GM06990 (cell line): ENCODE measurements around the gene ALK.

Experiments used
- DNase-seq: peaks from one replicate; pipeline ENCODE4 v3.0.0-alpha.2; 2011; ENCODE audit not compliant: insufficient read length; ENCODE audit errors: extremely low read depth
- H3K27me3 ChIP-seq: replicated peaks from 2 replicates; pipeline ENCODE4 v1.6.0; 2011; ENCODE audit warnings: low read length; ENCODE audit not compliant: control insufficient read depth, insufficient read depth
- H3K36me3 ChIP-seq: 2 replicates; pipeline ENCODE4 v1.5.1; 2011; ENCODE audit warnings: low read length; ENCODE audit not compliant: control insufficient read depth, insufficient read depth
- H3K4me3 ChIP-seq: replicated peaks from 2 replicates; pipeline ENCODE4 v1.5.1; 2011; ENCODE audit warnings: low read depth, mild to moderate bottlenecking, control low read depth, low read length
- CTCF ChIP-seq: IDR thresholded peaks from 2 replicates; pipeline ENCODE4 v1.5.1; 2011; ENCODE audit warnings: low read length, control low read depth, mild to moderate bottlenecking, inconsistent platforms; ENCODE audit not compliant: insufficient read depth, poor library complexity, severe bottlenecking

Gene ALK

DNA sequence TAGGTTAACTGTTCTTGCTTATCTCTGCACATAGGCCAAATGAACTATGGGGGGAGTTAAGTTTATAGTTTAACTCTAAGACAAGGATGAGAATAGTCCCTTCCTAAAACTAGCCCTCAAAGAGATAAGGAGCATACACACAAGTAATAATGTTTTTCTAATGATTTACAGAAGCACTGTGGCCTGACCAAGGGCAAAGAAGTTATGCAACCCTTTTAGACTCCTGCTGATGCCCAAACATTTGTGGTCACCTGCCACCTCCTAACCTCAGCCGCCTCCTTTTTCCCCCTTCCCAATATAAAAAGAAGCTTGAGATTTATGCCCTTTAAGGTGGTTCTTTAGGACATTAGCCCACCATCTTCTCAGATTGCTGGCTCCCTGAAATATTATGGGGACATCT is 357.7 kb downstream of the ALK start:
- DNase-seq, result no peak
- Histone ChIP-seq H3K36me3 (no peaks in the 10 kb centered on the region), H3K4me3 (no peak overlapping the region), H3K27me3 (peaks cover 2% of the 10 kb centered on the region; the same call in 1 of the 2 replicates)
- no peak for TF ChIP-seq CTCF

GRCh38 chr2:29562896-29563295 is 358.5 kb downstream of the ALK start:
- H3K36me3 ChIP-seq, result no peaks in the 10 kb centered on the region

GRCh38 chr2:29562319-29562718 is 359.1 kb downstream of the ALK start:
- no peak for DNase-seq
- Histone ChIP-seq H3K4me3 (no peak overlapping the region), H3K36me3 (no peaks in the 10 kb centered on the region), H3K27me3 (peaks cover 2% of the 10 kb centered on the region; the same call in 1 of the 2 replicates)
- no peak for TF ChIP-seq CTCF

More at GRCh38 chr2:29562896-29563295, 358.5 kb downstream of the ALK start:
- DNase-seq, result no peak
- TF ChIP-seq CTCF, result no peak
- H3K27me3 ChIP-seq, result peaks cover 2% of the 10 kb centered on the region; the same call in 1 of the 2 replicates
- H3K4me3 ChIP-seq, result no peak overlapping the region

- no peak for TF ChIP-seq CTCF
- Histone ChIP-seq H3K27me3 (peaks cover 2% of the 10 kb centered on the region; the same call in 1 of the 2 replicates), H3K36me3 (no peaks in the 10 kb centered on the region), H3K4me3 (no peak overlapping the region)
- no peak for DNase-seq
Measured at GRCh38 chr2:29561628-29562027, 359.8 kb downstream of the ALK start.

DNA sequence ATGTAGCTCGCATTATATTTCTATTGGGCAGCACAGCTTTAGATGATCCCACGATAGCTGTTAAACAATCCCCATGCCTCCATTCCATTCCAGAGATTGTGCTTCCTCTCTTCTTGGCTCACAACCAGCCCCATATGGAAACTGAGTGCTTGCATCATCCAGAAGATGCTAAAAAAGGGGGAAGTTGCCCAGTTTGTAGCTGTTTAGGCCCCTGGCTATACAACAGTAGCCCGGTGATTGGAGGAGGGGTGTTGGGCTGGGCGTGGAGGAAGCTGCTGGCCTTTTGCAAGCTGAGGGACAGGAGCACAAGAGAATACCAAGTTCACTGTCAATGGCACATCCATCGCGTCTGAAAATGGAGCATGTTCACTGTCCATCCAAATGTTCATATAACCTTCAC is 360.2 kb downstream of the ALK start:
- H3K27me3 ChIP-seq, result peaks cover 2% of the 10 kb centered on the region; the same call in 1 of the 2 replicates
- TF ChIP-seq CTCF, result no peak

DNA sequence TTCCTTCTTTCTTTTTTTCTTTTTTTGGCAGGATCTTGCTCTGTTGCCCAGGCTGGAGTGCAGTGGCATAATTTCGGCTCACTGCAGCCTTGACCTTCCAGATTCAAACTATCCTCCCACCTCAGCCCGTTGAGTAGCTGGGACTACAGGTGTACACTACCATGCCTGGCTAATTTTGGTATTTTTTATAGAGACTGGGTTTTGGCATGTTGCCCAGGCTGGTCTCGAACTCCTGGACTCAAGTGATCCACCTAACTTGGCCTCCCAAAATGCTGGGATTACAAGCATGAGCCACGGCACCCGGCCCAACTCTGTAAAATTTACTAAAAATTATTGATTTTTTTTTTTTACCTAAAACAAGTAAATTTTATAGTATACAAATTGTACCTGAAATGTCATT is 360.8 kb downstream of the ALK start:
- H3K4me3 ChIP-seq, result no peak overlapping the region
- H3K36me3 ChIP-seq, result no peaks in the 10 kb centered on the region

More for the DNA sequence above, 360.2 kb downstream of the ALK start:
- DNase-seq, result no peak
- no peak overlapping the region for H3K4me3 ChIP-seq
- no peaks in the 10 kb centered on the region for H3K36me3 ChIP-seq

More for the DNA sequence above, 360.8 kb downstream of the ALK start:
- DNase-seq, result no peak
- no peaks in the 10 kb centered on the region; the same call in 1 of the 2 replicates for H3K27me3 ChIP-seq
- TF ChIP-seq CTCF, result no peak
